HepG2 (cell line): ENCODE data around the gene TANC2. TPM values are rescaled to one million over a fixed set of nuclear protein-coding genes. Genes with fewer than 3 reads are reported as not detected.
A peak's percentile ranks its signal among the peaks of the same experiment; 100 is the strongest.

Experiments used
- ATAC-seq: fragments of 200-7000 bp; cut with Tn5 transposase; 3 replicates; pipeline ENCODE4 v1.9.1; 2020; ENCODE audit warnings: mild to moderate bottlenecking, moderate library complexity
- BruUV-seq: library from RNA; stranded (reverse); fragments of 400-500 nt; replicated peaks from 2 replicates; lab custom pipeline; 2021; lab: Mats Ljungman, UMichigan
- CTCF ChIA-PET: fragments of 300-600 bp; formaldehyde crosslinking; extraction: SDS; loops from one replicate; lab custom pipeline; 2021; ENCODE audit warnings: low total read pairs, inconsistent platforms, low intra/inter-chr PET ratio; lab: Yijun Ruan, JAX
- POLR2A ChIA-PET: fragments of 350-600 bp; sonication (Branson Sonifier 250); formaldehyde crosslinking; loops from one replicate; lab custom pipeline; 2020; ENCODE audit warnings: antibody characterized with exemption, inconsistent platforms; lab: Yijun Ruan, JAX
- DNase-seq: peaks from one replicate; pipeline ENCODE4 v3.0.0-alpha.2; 2015; ENCODE audit warnings: low spot score
- FAIRE-seq: peaks from 3 replicates; lab custom pipeline; 2011; peaks lifted over from hg19 to GRCh38; lab: Jason Lieb, UNC
- H2AFZ ChIP-seq: one replicate; pipeline ENCODE4 v1.6.1; 2011; ENCODE audit warnings: low read length, inconsistent platforms
- H3K27ac ChIP-seq: fragments of 300-600 bp; 3 replicates; pipeline ENCODE4 v1.8.0; 2011; ENCODE audit warnings: mixed run types, mild to moderate bottlenecking, mixed read lengths, low read length, inconsistent platforms; ENCODE audit not compliant: insufficient read depth; ENCODE audit errors: extremely low read length
- H3K27me3 ChIP-seq, 2 experiments: fragments of 200-600 bp in 1 of 2; 2 replicates in 1 of 2; 3 replicates in 1 of 2; pipeline versions ENCODE4 v1.6.0 to v1.8.0; 2011; ENCODE audit warnings: low read length in 2 of 2, mild to moderate bottlenecking in 2 of 2, moderate library complexity in 2 of 2, inconsistent platforms in 1 of 2; ENCODE audit not compliant: insufficient read depth in 2 of 2, control insufficient read depth in 1 of 2
- H3K36me3 ChIP-seq, 2 experiments: fragments of 200-600 bp in 1 of 2; replicated peaks in 1 of 2; 2 replicates in 1 of 2; 3 replicates in 1 of 2; pipeline versions ENCODE4 v1.5.1 to v1.8.0; 2011; ENCODE audit warnings: low read length in 2 of 2, inconsistent platforms in 1 of 2; ENCODE audit not compliant: insufficient read depth in 2 of 2, control insufficient read depth in 1 of 2
- H3K4me1 ChIP-seq: 2 replicates; pipeline ENCODE4 v1.5.1; 2012; ENCODE audit warnings: low read length, inconsistent platforms; ENCODE audit not compliant: insufficient read depth
- H3K4me2 ChIP-seq: 2 replicates; pipeline ENCODE4 v1.6.0; 2011; ENCODE audit warnings: low read depth, low read length, inconsistent platforms
- H3K4me3 ChIP-seq, 3 experiments: fragments of 200-600 bp in 1 of 3; sonication (generic), shearing (Covaris generic) in 1 of 3; replicated peaks in 1 of 3; 2 replicates each; pipeline ENCODE4 v1.5.1; 2011 to 2016; ENCODE audit warnings: low read length in 3 of 3, inconsistent platforms in 2 of 3, low read depth in 2 of 3, mild to moderate bottlenecking in 2 of 3, control low read depth in 1 of 3, mixed read lengths in 1 of 3; ENCODE audit not compliant: insufficient read depth in 1 of 3
- H3K79me2 ChIP-seq: one replicate; pipeline ENCODE4 v1.6.1; 2011; ENCODE audit warnings: low read length, inconsistent platforms; ENCODE audit not compliant: insufficient read depth
- H3K9ac ChIP-seq: 2 replicates; pipeline ENCODE4 v1.6.0; 2011; ENCODE audit warnings: mild to moderate bottlenecking, low read depth, low read length, inconsistent platforms; ENCODE audit not compliant: insufficient read depth
- H3K9me3 ChIP-seq: 2 replicates; pipeline ENCODE4 v1.5.1; 2012; ENCODE audit warnings: mild to moderate bottlenecking, low read length
- H4K20me1 ChIP-seq: 2 replicates; pipeline ENCODE4 v1.6.0; 2011; ENCODE audit warnings: inconsistent platforms, mild to moderate bottlenecking, low read length, moderate library complexity; ENCODE audit not compliant: insufficient read depth
- CEBPB ChIP-seq: IDR thresholded peaks from 2 replicates; pipeline ENCODE4 v1.6.1; 2011; ENCODE audit warnings: low read depth, low read length, improper control_type of control experiment, borderline replicate concordance
- CSRNP2 ChIP-seq: sonication (generic); formaldehyde crosslinking; conservative IDR thresholded peaks from 2 replicates; pipeline ENCODE4 v1.8.0; 2022; ENCODE audit warnings: low read depth, missing genetic modification reagents
- GATAD2A ChIP-seq: IDR thresholded peaks from 2 replicates; pipeline ENCODE4 v1.6.1; 2016
- REPIN1 ChIP-seq: sonication (generic); formaldehyde crosslinking; IDR thresholded peaks from 2 replicates; pipeline ENCODE4 v1.8.0; 2022; ENCODE audit warnings: missing genetic modification reagents, low read depth, mild to moderate bottlenecking, borderline replicate concordance
- SNAPC4 ChIP-seq: sonication (generic); formaldehyde crosslinking; IDR thresholded peaks from 2 replicates; pipeline ENCODE4 v1.4.0; 2020; ENCODE audit warnings: mild to moderate bottlenecking, missing genetic modification reagents
- SP1 ChIP-seq, 2 experiments: fragments of 450-650 bp in 1 of 2; sonication (generic) in 1 of 2; formaldehyde crosslinking in 1 of 2; IDR thresholded peaks; 2 replicates each; pipeline versions ENCODE4 v1.4.0 to v1.6.1; 2016 to 2020; ENCODE audit warnings: missing genetic modification reagents in 1 of 2
- SRF ChIP-seq: IDR thresholded peaks from 2 replicates; pipeline ENCODE4 v1.6.1; 2011; ENCODE audit warnings: mild to moderate bottlenecking, low read depth, low read length, moderate library complexity
- WGBS: methylation state at CpG from one replicate; pipeline ENCODE4 v1.1.6; 2017; ENCODE audit warnings: low lambda C conversion rate; 5-methylcytosine and 5-hydroxymethylcytosine counted together
- in situ Hi-C: cut with HindIII; loops from 2 replicates; pipeline ENCODE4 v1.10.0; 2017; ENCODE audit warnings: low pct_unique_long_range_greater_than_20kb; ENCODE audit not compliant: extremely low pct_ligation_motif_present
- intact Hi-C: fragments of 100-400 bp; cut with micrococcal nuclease; formaldehyde crosslinking; loops from one replicate; pipeline ENCODE4 v1.10.0; 2022; ENCODE audit not compliant: unreplicated experiment
- polyA plus RNA-seq, 8 experiments: library from polyadenylated mRNA; depleted of rRNA in 3 of 8; stranded (reverse) in 7 of 8; unstranded in 1 of 8; fragments of >200 nt; fragmentation: Illumina TruSeq in 4 of 8; extraction: Trizol in 4 of 8; gene quantifications; 2 replicates each; pipeline versions ENCODE4 v1.2.1 to v1.2.3, GENCODE V29; 2011 to 2016; ENCODE audit warnings: low read depth in 4 of 8, missing spikeins in 1 of 8, mixed read lengths in 1 of 8; ENCODE audit not compliant: insufficient read depth in 1 of 8
- total RNA-seq, 5 experiments: library from RNA; depleted of rRNA; stranded (reverse); fragments of >200 nt; fragmentation: Illumina TruSeq; extraction: Trizol; gene quantifications; 2 replicates each; pipeline ENCODE4 v1.2.3, GENCODE V29; 2016; ENCODE audit warnings: low read depth in 1 of 5

TANC2 gene
- total and polyA plus RNA-seq, 2 of the 13 experiments (the other 11 are each of a cell fraction or from before 2014, with no cell fraction given): 0.08 to 0.20 TPM

- no peaks in the 10 kb centered on the region for H3K27me3 ChIP-seq
- in situ Hi-C loops: no loop called here
- H3K79me2 ChIP-seq: no peaks in the 10 kb centered on the region
- POLR2A ChIA-PET: no interaction called here
- no peak overlapping the region for H3K9ac ChIP-seq
- ATAC-seq (no peak), FAIRE-seq (no peak), DNase-seq (no peak)
- TF ChIP-seq SP1 (IDR thresholded peaks at IDR 0.05) (no peak), SP1 (CRISPR knock-in tag; IDR thresholded peaks at IDR 0.05) (no peak), SNAPC4 (CRISPR knock-in tag) (no peak), CEBPB (peak; percentile 87), SRF (no peak), GATAD2A (CRISPR knock-in tag) (no peak), CSRNP2 (no peak), REPIN1 (CRISPR knock-in tag) (no peak)
- no peak overlapping the region for H2AFZ ChIP-seq
- no peaks in the 10 kb centered on the region for H3K36me3 ChIP-seq
- CTCF ChIA-PET: no interaction called here
- H3K4me1 ChIP-seq: peaks cover 7% of the 10 kb centered on the region; the same call in 1 of the 2 replicates
- H3K27ac ChIP-seq: no peak overlapping the region
- intact Hi-C loops: no loop called here
- no TSS peak for BruUV-seq
- no peak overlapping the region for H3K4me2 ChIP-seq
- H3K4me3 ChIP-seq: no peak overlapping the region
- no peaks in the 10 kb centered on the region for H4K20me1 ChIP-seq
- 12% methylated on average over 9 of the region's 9 CpGs for WGBS
- no peaks in the 10 kb centered on the region for H3K9me3 ChIP-seq
Measured at GRCh38 chr17:62916684-62917571, 49.1 kb upstream of the TANC2 start.
